Activated CD4-positive, alpha-beta T cell treated with anti-CD3 and anti-CD28 coated beads for 1 hour (primary cell): ENCODE data around the gene ABCB11.
"Not testable (repeated sequence)": the region's sequence is repeated elsewhere in the genome, so short reads cannot be mapped to it uniquely, and the experiment has no call there.

Experiments
- DNase-seq: peaks from one replicate; pipeline ENCODE4 v3.0.0-alpha.2; 2020

Gene ABCB11

DNA sequence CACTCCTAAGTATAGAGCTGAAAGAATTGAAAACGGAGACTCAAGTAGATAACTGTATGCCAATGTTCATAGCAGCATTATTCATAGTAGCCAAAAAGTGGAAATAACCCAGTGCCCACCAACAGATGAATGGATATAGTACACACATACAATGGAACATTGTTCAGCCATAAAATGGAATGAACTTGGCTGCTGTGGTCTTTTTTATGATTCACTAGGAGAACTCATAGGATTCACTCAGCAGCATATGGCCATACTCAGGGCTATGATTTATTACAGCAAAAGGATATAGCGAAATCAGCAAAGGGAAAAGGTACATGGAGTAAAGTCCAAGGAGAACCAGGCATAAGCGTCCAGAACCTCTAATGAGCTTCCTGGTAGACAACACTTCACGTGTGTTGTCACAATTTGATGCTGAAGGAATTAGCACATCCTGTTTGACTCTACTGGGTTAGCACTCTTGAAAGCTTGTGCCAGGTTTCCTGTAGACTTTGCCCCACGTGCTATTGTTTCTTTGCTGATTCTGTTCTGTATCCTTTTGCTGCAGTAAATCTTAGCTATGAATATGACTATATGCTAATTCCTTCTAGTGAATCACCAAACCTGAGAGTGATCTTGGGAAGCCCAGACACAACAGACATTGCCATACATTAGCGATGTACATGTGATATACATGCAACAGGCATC lies 156.6 kb downstream of the ABCB11 start:
- DNase-seq = no peak

GRCh38 chr2:168870824-168871223 lies 160.3 kb downstream of the ABCB11 start:
- not testable (repeated sequence) for DNase-seq
